Thyroid gland (tissue), 4 donors: ENCODE data around the gene SYS1. TPM values are rescaled to one million over a fixed set of nuclear protein-coding genes. Genes with fewer than 3 reads are reported as not detected.

ENCODE experiments used
- DNase-seq, 2 donors: peaks; one replicate each; pipeline ENCODE4 v3.0.0-alpha.2; 2019
- H3K27ac ChIP-seq, 3 donors: fragments of 200-600 bp; sonication (generic); 1 replicate in 2 of 3; 2 replicates in 1 of 3; pipeline ENCODE4 v1.5.1; 2016 to 2019; ENCODE audit warnings: mild to moderate bottlenecking in 1 of 3, moderate library complexity in 1 of 3
- H3K27me3 ChIP-seq: fragments of 200-600 bp; sonication (generic); one replicate; pipeline ENCODE4 v1.5.1; 2019
- H3K36me3 ChIP-seq, 2 donors: fragments of 200-600 bp; sonication (generic); one replicate each; pipeline ENCODE4 v1.5.1; 2016 to 2019
- H3K4me1 ChIP-seq, 2 donors: fragments of 200-600 bp; sonication (generic); one replicate each; pipeline ENCODE4 v1.5.1; 2017 to 2019
- H3K4me3 ChIP-seq, 3 donors: fragments of 200-600 bp; sonication (generic); replicated peaks in 1 of 3; 1 replicate in 2 of 3; 2 replicates in 1 of 3; pipeline ENCODE4 v1.5.1; 2016; ENCODE audit warnings: mild to moderate bottlenecking in 1 of 3
- H3K9me3 ChIP-seq: fragments of 200-600 bp; sonication (generic); one replicate; pipeline ENCODE4 v1.5.1; 2017
- CTCF ChIP-seq, 6 experiments: fragments of 200-600 bp in 3 of 6; fragments of 450-650 bp in 3 of 6; sonication (generic) in 3 of 6; IDR thresholded peaks; one replicate each; pipeline ENCODE4 v1.5.1; 2016 to 2019; ENCODE audit warnings: antibody characterized with exemption in 6 of 6, mild to moderate bottlenecking in 2 of 6, inconsistent platforms in 1 of 6, moderate library complexity in 1 of 6
- POLR2A ChIP-seq, 2 donors: fragments of 450-650 bp; IDR thresholded peaks; one replicate each; pipeline ENCODE4 v1.6.1; 2017; ENCODE audit warnings: antibody characterized with exemption in 2 of 2, mild to moderate bottlenecking in 2 of 2, moderate library complexity in 1 of 2
- WGBS, 2 donors: methylation state at CpG; one replicate each; pipeline ENCODE4 v1.1.5; 2017; 5-methylcytosine and 5-hydroxymethylcytosine counted together
- intact Hi-C: fragments of 100-400 bp; cut with DNase I; formaldehyde crosslinking; loops from one replicate; pipeline ENCODE4 v1.15.1; 2023
- total RNA-seq, 4 donors: library from RNA; depleted of rRNA; stranded (reverse); fragments of >200 nt; gene quantifications; one replicate each; pipeline ENCODE4 v1.2.3, GENCODE V29; 2016

The SYS1 gene
- total RNA-seq, 4 donors from 2014 or later = 52.7 to 86.1 (median 76.6) TPM

GRCh38 chr20:45407067-45407745 lies 44.2 kb downstream of the SYS1 start:
- no peak for TF ChIP-seq CTCF (IDR thresholded peaks at IDR 0.05)
- peak in 1 of 2 donors; percentile 14 for TF ChIP-seq POLR2A (IDR thresholded peaks at IDR 0.05)
- Histone ChIP-seq H3K4me3 (peak overlapping the region; percentile 66 to 86 (median 72)), H3K27ac (peak overlapping the region; percentile 70 to 90 (median 85)), H3K9me3 (no peaks in the 10 kb centered on the region), H3K4me1 (peaks cover 0 to 10% of the 10 kb centered on the region in 2 donors), H3K36me3 (peaks cover 0 to 5% of the 10 kb centered on the region in 2 donors), H3K27me3 (no peaks in the 10 kb centered on the region)
- 26 to 52% methylated on average over 7 to 14 of the region's 30 CpGs for WGBS, 2 donors
- intact Hi-C loops = no loop called here
- DNase-seq = peak; percentile 12 to 32

DNA sequence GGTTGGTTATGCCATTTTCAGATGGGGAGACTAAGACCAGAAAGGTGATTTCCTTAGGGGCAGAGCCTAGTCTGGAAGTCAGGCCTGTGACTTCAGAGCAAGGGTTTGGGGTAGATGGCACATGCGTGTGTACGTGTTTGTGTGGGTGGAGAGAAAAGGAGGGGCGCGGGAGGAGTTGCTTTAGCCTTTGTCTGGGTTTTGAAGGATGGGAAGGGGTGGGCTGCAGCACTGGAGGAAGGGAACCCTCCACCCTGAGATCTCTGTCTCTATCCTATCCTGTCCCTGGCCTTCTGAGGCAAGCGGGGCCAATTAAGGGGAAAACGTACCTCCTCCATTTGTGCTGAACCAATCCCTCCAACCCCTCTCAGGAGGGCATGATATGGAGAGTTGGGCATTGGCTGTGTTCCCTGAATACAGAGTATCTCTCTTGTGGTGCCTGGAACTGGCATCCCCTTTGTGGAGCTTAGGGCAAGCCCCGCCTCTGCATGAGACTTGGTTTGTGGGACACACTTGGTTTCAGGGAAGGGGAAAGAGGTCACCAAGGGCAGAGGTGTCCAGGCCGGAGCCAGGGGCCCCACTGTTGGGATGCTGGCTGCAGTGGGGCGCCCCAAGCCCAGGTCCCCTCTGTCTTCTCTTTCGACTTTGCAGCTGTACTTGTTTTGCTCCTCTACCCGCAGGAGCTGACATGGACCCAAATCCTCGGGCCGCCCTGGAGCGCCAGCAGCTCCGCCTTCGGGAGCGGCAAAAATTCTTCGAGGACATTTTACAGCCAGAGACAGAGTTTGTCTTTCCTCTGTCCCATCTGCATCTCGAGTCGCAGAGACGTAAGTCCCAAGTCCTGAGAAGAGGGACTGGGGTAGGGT lies 45.1 kb downstream of the SYS1 start, which contains the start of gene DBNDD2:
TSS of gene DBNDD2 (plus strand) at position 507 of the 863 bp plus-strand sequence. CDS start at position 686, 179 bp downstream.
- intact Hi-C loops = no loop called here
- peaks cover 0 to 5% of the 10 kb centered on the region in 2 donors for H3K36me3 ChIP-seq
- peak within 1 kb of the TSS; percentile 70 to 90 (median 85) for H3K27ac ChIP-seq
- H3K4me1 ChIP-seq = peaks cover 0 to 10% of the 10 kb centered on the region in 2 donors
- DNase-seq = no peak
- H3K9me3 ChIP-seq = no peaks in the 10 kb centered on the region
- 95% methylated on average over 20 to 21 of the region's 21 CpGs for WGBS, 2 donors
- H3K4me3 ChIP-seq = peak within 1 kb of the TSS in 2 of 3 donors; percentile 72 to 86
- no peaks in the 10 kb centered on the region for H3K27me3 ChIP-seq
- TF ChIP-seq CTCF (IDR thresholded peaks at IDR 0.05) = no peak
- no peak for TF ChIP-seq POLR2A (IDR thresholded peaks at IDR 0.05)

DNA sequence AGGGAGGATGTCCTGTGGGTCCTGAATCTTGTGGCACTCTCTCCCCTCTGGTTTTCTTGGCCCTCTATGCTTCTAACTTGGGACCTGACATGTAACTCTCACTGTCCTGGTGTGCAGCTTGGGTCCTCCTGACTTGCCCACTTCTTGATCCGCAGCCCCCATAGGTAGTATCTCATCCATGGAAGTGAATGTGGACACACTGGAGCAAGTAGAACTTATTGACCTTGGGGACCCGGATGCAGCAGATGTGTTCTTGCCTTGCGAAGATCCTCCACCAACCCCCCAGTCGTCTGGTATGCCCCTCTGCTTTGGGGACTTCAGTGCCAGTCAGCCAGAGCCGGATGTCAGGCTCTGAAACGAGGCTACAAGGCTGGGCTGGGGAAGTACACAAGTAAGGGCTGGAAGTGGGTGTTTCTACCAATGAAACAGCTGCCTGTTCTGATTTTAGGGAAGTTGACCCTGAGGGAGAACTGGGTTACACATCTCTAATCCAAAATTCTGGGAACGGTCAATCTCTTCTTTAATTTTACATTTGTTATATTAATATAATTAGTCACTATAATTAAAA lies 45.8 kb downstream of the SYS1 start:
- Histone ChIP-seq H3K9me3 (no peaks in the 10 kb centered on the region), H3K36me3 (peaks cover 0 to 5% of the 10 kb centered on the region in 2 donors), H3K4me1 (peaks cover 0 to 10% of the 10 kb centered on the region in 2 donors), H3K27ac (no peak overlapping the region), H3K4me3 (no peak overlapping the region), H3K27me3 (no peaks in the 10 kb centered on the region)
- intact Hi-C loops = no loop called here
- no peak for DNase-seq
- no peak for TF ChIP-seq POLR2A (IDR thresholded peaks at IDR 0.05)
- no peak for TF ChIP-seq CTCF (IDR thresholded peaks at IDR 0.05)
- 85% methylated on average over 7 of the region's 7 CpGs for WGBS, 2 donors

GRCh38 chr20:45409521-45410272 lies 46.7 kb downstream of the SYS1 start:
- intact Hi-C loops = no loop called here
- no peak overlapping the region for H3K27ac ChIP-seq
- no peak for DNase-seq
- WGBS, 2 donors = 95 to 98% methylated on average over 7 of the region's 7 CpGs
- H3K36me3 ChIP-seq = peaks cover 0 to 5% of the 10 kb centered on the region in 2 donors
- TF ChIP-seq CTCF (IDR thresholded peaks at IDR 0.05) = no peak
- TF ChIP-seq POLR2A (IDR thresholded peaks at IDR 0.05) = no peak
- no peaks in the 10 kb centered on the region for H3K27me3 ChIP-seq
- no peak overlapping the region for H3K4me3 ChIP-seq
- H3K4me1 ChIP-seq = peaks cover 0 to 10% of the 10 kb centered on the region in 2 donors
- no peaks in the 10 kb centered on the region for H3K9me3 ChIP-seq
